ENCODE results near the gene EZR. TPM values are rescaled to one million over a fixed set of nuclear protein-coding genes. Genes with fewer than 3 reads are reported as not detected.

EZR gene
- total RNA-seq, 1 experiment from 2014 or later = 263 TPM

DNA sequence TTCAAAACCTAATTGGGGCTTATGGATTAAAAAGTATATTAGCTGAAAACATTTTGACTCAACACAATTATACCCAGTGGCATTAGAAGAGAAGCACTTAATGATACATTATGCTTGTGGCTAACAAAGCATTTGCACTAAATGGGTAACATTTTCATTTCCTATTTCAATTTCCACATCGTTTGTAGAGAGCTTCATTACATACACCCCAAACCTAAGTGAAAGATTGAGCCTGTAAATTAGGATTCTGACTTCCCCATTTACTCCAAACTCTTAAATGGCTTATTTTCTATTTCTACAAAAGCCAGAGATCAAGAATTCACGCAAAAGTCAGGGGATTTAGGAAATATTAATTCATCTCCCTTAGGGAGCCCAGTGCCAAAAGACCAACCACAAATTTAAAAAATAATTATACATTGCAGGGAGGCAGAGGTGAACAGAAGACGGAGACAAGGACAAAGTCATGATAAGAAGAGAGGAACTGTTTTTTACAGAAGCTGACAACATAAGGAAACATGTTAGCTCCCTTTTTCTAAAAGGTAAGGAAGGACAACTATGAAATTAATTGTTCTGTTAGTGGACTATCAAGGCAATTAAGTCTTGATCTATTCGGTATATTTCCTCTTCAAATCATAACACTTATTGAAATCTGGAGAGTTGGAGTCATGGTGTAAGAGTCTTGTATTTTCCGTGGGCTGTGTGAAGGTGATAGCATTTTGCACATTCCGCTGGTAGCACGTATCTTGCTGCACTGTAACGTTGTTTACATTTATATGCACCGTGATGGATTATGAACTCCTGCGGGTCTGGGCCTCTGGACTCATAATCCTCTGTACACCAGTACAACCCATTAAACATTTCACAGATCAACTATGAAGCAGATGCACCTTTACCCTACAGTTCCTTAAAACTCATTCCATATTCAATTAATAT lies 24.8 kb upstream of the EZR start:
- intact Hi-C loops (cut with micrococcal nuclease; ENCODE audit: unreplicated experiment) = no loop called here
- H3K27me3 ChIP-seq (ENCODE audit: control insufficient read depth, insufficient read depth, low read length) = no peaks in the 10 kb centered on the region
- no TSS peak for BruUV-seq (replicated peaks)
- peak; percentile 71 for ATAC-seq
- in situ Hi-C loops (cut with HindIII; ENCODE audit: low pct_unique_long_range_greater_than_20kb, low sequenced_read_pairs) = no loop called here
- peaks cover 6% of the 10 kb centered on the region; the same call in 1 of the 2 replicates for H3K4me1 ChIP-seq (ENCODE audit: control insufficient read depth, insufficient read depth, low read length)
- H3K9me3 ChIP-seq (ENCODE audit: control insufficient read depth, insufficient read depth, low read depth, low read length) = no peaks in the 10 kb centered on the region
- ChIA-PET CTCF (interaction anchor here (0.5 to 0.7 kb wide), 2 partner anchors 29 to 98 kb away, joined by 3 to 8 read pairs; no protein-coding TSS in a partner anchor), POLR2A (interaction anchor here (0.5 kb wide), 1 partner anchor 24 kb away, joined by 6 read pairs; the partner anchor contains the start of gene EZR)
- peak overlapping the region; percentile 30; the same call in 1 of the 2 replicates for H3K27ac ChIP-seq (ENCODE audit: low read length)
- no peak for TF ChIP-seq TCF7L2 (IDR thresholded peaks at IDR 0.05; ENCODE audit: low read depth, low read length)
- TF ChIP-seq, protein P1, sequence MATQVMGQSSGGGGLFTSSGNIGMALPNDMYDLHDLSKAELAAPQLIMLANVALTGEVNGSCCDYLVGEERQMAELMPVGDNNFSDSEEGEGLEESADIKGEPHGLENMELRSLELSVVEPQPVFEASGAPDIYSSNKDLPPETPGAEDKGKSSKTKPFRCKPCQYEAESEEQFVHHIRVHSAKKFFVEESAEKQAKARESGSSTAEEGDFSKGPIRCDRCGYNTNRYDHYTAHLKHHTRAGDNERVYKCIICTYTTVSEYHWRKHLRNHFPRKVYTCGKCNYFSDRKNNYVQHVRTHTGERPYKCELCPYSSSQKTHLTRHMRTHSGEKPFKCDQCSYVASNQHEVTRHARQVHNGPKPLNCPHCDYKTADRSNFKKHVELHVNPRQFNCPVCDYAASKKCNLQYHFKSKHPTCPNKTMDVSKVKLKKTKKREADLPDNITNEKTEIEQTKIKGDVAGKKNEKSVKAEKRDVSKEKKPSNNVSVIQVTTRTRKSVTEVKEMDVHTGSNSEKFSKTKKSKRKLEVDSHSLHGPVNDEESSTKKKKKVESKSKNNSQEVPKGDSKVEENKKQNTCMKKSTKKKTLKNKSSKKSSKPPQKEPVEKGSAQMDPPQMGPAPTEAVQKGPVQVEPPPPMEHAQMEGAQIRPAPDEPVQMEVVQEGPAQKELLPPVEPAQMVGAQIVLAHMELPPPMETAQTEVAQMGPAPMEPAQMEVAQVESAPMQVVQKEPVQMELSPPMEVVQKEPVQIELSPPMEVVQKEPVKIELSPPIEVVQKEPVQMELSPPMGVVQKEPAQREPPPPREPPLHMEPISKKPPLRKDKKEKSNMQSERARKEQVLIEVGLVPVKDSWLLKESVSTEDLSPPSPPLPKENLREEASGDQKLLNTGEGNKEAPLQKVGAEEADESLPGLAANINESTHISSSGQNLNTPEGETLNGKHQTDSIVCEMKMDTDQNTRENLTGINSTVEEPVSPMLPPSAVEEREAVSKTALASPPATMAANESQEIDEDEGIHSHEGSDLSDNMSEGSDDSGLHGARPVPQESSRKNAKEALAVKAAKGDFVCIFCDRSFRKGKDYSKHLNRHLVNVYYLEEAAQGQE (IDR thresholded peaks at IDR 0.05; ENCODE audit: insufficient read depth in 1 of 2, low read depth in 2 of 2, low read length in 1 of 2) = no peak
- no peak for TF ChIP-seq SIN3A (IDR thresholded peaks at IDR 0.05; ENCODE audit: borderline replicate concordance, insufficient read depth, low read depth, low read length)
- TF ChIP-seq, protein P2, sequence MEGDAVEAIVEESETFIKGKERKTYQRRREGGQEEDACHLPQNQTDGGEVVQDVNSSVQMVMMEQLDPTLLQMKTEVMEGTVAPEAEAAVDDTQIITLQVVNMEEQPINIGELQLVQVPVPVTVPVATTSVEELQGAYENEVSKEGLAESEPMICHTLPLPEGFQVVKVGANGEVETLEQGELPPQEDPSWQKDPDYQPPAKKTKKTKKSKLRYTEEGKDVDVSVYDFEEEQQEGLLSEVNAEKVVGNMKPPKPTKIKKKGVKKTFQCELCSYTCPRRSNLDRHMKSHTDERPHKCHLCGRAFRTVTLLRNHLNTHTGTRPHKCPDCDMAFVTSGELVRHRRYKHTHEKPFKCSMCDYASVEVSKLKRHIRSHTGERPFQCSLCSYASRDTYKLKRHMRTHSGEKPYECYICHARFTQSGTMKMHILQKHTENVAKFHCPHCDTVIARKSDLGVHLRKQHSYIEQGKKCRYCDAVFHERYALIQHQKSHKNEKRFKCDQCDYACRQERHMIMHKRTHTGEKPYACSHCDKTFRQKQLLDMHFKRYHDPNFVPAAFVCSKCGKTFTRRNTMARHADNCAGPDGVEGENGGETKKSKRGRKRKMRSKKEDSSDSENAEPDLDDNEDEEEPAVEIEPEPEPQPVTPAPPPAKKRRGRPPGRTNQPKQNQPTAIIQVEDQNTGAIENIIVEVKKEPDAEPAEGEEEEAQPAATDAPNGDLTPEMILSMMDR (IDR thresholded peaks at IDR 0.05) = no peak
- TF ChIP-seq POLR2AphosphoS5 (IDR thresholded peaks at IDR 0.05; ENCODE audit: low read depth, low read length) = no peak
- H3K4me3 ChIP-seq (ENCODE audit: low read depth in 2 of 2, low read length in 2 of 2) = no peak overlapping the region
- H3K36me3 ChIP-seq (ENCODE audit: control insufficient read depth, insufficient read depth, low read length) = no peaks in the 10 kb centered on the region
- DNase-seq (ENCODE audit: low read depth, low spot score) = no peak

DNA sequence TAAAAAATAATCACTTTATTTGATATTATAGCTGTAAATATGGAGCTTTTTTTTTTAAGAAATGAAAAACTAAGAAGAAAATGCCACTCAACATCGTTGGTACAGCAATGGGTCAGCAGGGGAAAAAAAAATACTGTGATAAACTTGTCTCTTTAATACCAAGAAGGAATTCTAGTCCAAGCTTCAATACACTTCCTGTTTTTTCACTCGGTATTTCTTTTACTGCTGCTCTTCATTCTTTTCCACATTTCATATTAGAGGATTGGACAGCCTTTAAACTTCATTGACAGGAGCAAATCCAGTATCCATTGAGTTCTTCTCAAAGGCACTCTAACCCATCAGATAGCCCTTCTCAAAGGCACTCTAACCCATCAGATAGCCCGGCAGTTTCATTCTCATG lies 22.2 kb upstream of the EZR start:
- no peaks in the 10 kb centered on the region for H3K27me3 ChIP-seq (ENCODE audit: control insufficient read depth, insufficient read depth, low read length)
- peaks cover 9% of the 10 kb centered on the region; the same call in 1 of the 2 replicates for H3K4me1 ChIP-seq (ENCODE audit: control insufficient read depth, insufficient read depth, low read length)
- no peaks in the 10 kb centered on the region for H3K36me3 ChIP-seq (ENCODE audit: control insufficient read depth, insufficient read depth, low read length)
- ChIA-PET POLR2A (interaction anchor here (0.6 kb wide), 1 partner anchor 9 kb away, joined by 3 read pairs; no protein-coding TSS in a partner anchor), CTCF (no interaction called here)
- H3K9me3 ChIP-seq (ENCODE audit: control insufficient read depth, insufficient read depth, low read depth, low read length) = no peaks in the 10 kb centered on the region
- BruUV-seq (replicated peaks) = no TSS peak
- no peak overlapping the region for H3K4me3 ChIP-seq (ENCODE audit: low read depth in 2 of 2, low read length in 2 of 2)
- TF ChIP-seq, protein P2 (IDR thresholded peaks at IDR 0.05) = no peak
- no peak for TF ChIP-seq SIN3A (IDR thresholded peaks at IDR 0.05; ENCODE audit: borderline replicate concordance, insufficient read depth, low read depth, low read length)
- TF ChIP-seq, protein P1 (IDR thresholded peaks at IDR 0.05; ENCODE audit: insufficient read depth in 1 of 2, low read depth in 2 of 2, low read length in 1 of 2) = no peak
- TF ChIP-seq TCF7L2 (IDR thresholded peaks at IDR 0.05; ENCODE audit: low read depth, low read length) = no peak
- TF ChIP-seq POLR2AphosphoS5 (IDR thresholded peaks at IDR 0.05; ENCODE audit: low read depth, low read length) = no peak
- intact Hi-C loops (cut with micrococcal nuclease; ENCODE audit: unreplicated experiment) (no loop called here), in situ Hi-C loops (cut with HindIII; ENCODE audit: low pct_unique_long_range_greater_than_20kb, low sequenced_read_pairs) (no loop called here)
- DNase-seq (ENCODE audit: low read depth, low spot score) = no peak
- no peak for ATAC-seq
- no peak overlapping the region for H3K27ac ChIP-seq (ENCODE audit: low read length)
